ENCODE results near the gene MAPK1. TPM values are rescaled to one million over a fixed set of nuclear protein-coding genes. Genes with fewer than 3 reads are reported as not detected.
"Not testable (repeated sequence)": the region's sequence is repeated elsewhere in the genome, so short reads cannot be mapped to it uniquely, and the experiment has no call there.

MAPK1 gene
- total RNA-seq, 1 experiment from 2014 or later, result 90.3 TPM

- H3K4me1 Mint-ChIP-seq, result no peaks in the 10 kb centered on the region
- Histone ChIP-seq H2BK120ac (ENCODE audit: low read depth, low read length, poor library complexity, severe bottlenecking) (no peak overlapping the region), H4K20me1 (ENCODE audit: control insufficient read depth, insufficient read depth, insufficient read length) (no peaks in the 10 kb centered on the region), H4K8ac (replicated peaks; ENCODE audit: insufficient read length, low read depth, low read length) (no peak overlapping the region), H3K4ac (ENCODE audit: low read depth, low read length) (no peak overlapping the region), H2BK12ac (ENCODE audit: insufficient read length, low read depth, low read length) (no peak overlapping the region), H3T11ph (ENCODE audit: low read length) (no peak overlapping the region), H3K79me2 (ENCODE audit: insufficient read depth, low read length) (no peaks in the 10 kb centered on the region), H2AK5ac (ENCODE audit: insufficient read length, low read length) (no peak overlapping the region), H3K9ac (ENCODE audit: extremely low read depth, insufficient read length, low read length) (no peak overlapping the region), H3K14ac (ENCODE audit: insufficient read depth, low read length) (no peak overlapping the region), H4K5ac (ENCODE audit: insufficient read length, low read depth, low read length) (no peak overlapping the region), H3K23me2 (ENCODE audit: insufficient read length, low read depth, low read length, poor library complexity, severe bottlenecking) (no peaks in the 10 kb centered on the region), H2BK20ac (ENCODE audit: low read depth, low read length, poor library complexity, severe bottlenecking) (no peak overlapping the region), H3K9me3 (ENCODE audit: control insufficient read depth, low read depth, low read length) (no peaks in the 10 kb centered on the region), H3K4me1 (ENCODE audit: insufficient read depth, low read length) (no peaks in the 10 kb centered on the region), H2AFZ (ENCODE audit: low read length) (no peak overlapping the region), H3K56ac (ENCODE audit: insufficient read length, low read depth, low read length) (no peak overlapping the region), H3K4me2 (ENCODE audit: insufficient read depth, insufficient read length, low read length) (no peak overlapping the region), H3K27ac (ENCODE audit: insufficient read length, low read depth, low read length) (no peak overlapping the region), H3K23ac (ENCODE audit: insufficient read length, low read depth, low read length) (no peak overlapping the region), H3K27me3 (ENCODE audit: insufficient read depth, low read length) (no peaks in the 10 kb centered on the region), H2BK5ac (ENCODE audit: insufficient read length, low read length) (no peak overlapping the region), H4K91ac (ENCODE audit: insufficient read length, low read depth, low read length) (no peak overlapping the region), H2BK15ac (ENCODE audit: low read depth, low read length) (no peak overlapping the region), H3K79me1 (ENCODE audit: insufficient read depth, low read depth, low read length, poor library complexity, severe bottlenecking) (no peaks in the 10 kb centered on the region), H3K18ac (ENCODE audit: insufficient read length, low read depth, low read length) (no peak overlapping the region)
- H3K36me3 Mint-ChIP-seq (ENCODE audit: insufficient read depth in 1 of 3, low read depth in 3 of 3), result peaks cover 20 to 58% (median 53%) of the 10 kb centered on the region in 3 experiments; a peak in 6 of 7 replicates
- no peak overlapping the region for H3K4me3 Mint-ChIP-seq
- WGBS (ENCODE audit: extremely low coverage, insufficient read length, low lambda C conversion rate), result no CpG with 5 or more reads among the region's 3 CpGs
- no peak for DNase-seq
- H3K27ac Mint-ChIP-seq, result no peak overlapping the region; a peak in 1 of 7 replicates
- no peaks in the 10 kb centered on the region for H3K9me3 Mint-ChIP-seq
- TF ChIP-seq, protein P1, sequence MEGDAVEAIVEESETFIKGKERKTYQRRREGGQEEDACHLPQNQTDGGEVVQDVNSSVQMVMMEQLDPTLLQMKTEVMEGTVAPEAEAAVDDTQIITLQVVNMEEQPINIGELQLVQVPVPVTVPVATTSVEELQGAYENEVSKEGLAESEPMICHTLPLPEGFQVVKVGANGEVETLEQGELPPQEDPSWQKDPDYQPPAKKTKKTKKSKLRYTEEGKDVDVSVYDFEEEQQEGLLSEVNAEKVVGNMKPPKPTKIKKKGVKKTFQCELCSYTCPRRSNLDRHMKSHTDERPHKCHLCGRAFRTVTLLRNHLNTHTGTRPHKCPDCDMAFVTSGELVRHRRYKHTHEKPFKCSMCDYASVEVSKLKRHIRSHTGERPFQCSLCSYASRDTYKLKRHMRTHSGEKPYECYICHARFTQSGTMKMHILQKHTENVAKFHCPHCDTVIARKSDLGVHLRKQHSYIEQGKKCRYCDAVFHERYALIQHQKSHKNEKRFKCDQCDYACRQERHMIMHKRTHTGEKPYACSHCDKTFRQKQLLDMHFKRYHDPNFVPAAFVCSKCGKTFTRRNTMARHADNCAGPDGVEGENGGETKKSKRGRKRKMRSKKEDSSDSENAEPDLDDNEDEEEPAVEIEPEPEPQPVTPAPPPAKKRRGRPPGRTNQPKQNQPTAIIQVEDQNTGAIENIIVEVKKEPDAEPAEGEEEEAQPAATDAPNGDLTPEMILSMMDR (conservative IDR thresholded peaks at IDR 0.05), result no peak
- H3K27me3 Mint-ChIP-seq (ENCODE audit: low read depth), result no peaks in the 10 kb centered on the region
Measured at GRCh38 chr22:21796231-21796630, 71.2 kb downstream of the MAPK1 start.

- not testable (repeated sequence) for H2BK20ac ChIP-seq (ENCODE audit: low read depth, low read length, poor library complexity, severe bottlenecking); H3K79me1 ChIP-seq (ENCODE audit: insufficient read depth, low read depth, low read length, poor library complexity, severe bottlenecking); H3K4me1 Mint-ChIP-seq; H3K23ac ChIP-seq (ENCODE audit: insufficient read length, low read depth, low read length); H3K27ac ChIP-seq (ENCODE audit: insufficient read length, low read depth, low read length); H2BK15ac ChIP-seq (ENCODE audit: low read depth, low read length); H3K18ac ChIP-seq (ENCODE audit: insufficient read length, low read depth, low read length); H3K79me2 ChIP-seq (ENCODE audit: insufficient read depth, low read length); H2BK120ac ChIP-seq (ENCODE audit: low read depth, low read length, poor library complexity, severe bottlenecking); H3K9ac ChIP-seq (ENCODE audit: extremely low read depth, insufficient read length, low read length); H3K4me2 ChIP-seq (ENCODE audit: insufficient read depth, insufficient read length, low read length); H3T11ph ChIP-seq (ENCODE audit: low read length); H4K5ac ChIP-seq (ENCODE audit: insufficient read length, low read depth, low read length); H3K27ac Mint-ChIP-seq; H2AFZ ChIP-seq (ENCODE audit: low read length); H3K27me3 Mint-ChIP-seq (ENCODE audit: low read depth); H2BK12ac ChIP-seq (ENCODE audit: insufficient read length, low read depth, low read length); H4K20me1 ChIP-seq (ENCODE audit: control insufficient read depth, insufficient read depth, insufficient read length); H3K27me3 ChIP-seq (ENCODE audit: insufficient read depth, low read length); H3K9me3 ChIP-seq (ENCODE audit: control insufficient read depth, low read depth, low read length); H2AK5ac ChIP-seq (ENCODE audit: insufficient read length, low read length); H3K56ac ChIP-seq (ENCODE audit: insufficient read length, low read depth, low read length); H3K4me3 Mint-ChIP-seq; H3K4me1 ChIP-seq (ENCODE audit: insufficient read depth, low read length); H3K9me3 Mint-ChIP-seq; H2BK5ac ChIP-seq (ENCODE audit: insufficient read length, low read length); H3K4ac ChIP-seq (ENCODE audit: low read depth, low read length); H4K91ac ChIP-seq (ENCODE audit: insufficient read length, low read depth, low read length); H3K23me2 ChIP-seq (ENCODE audit: insufficient read length, low read depth, low read length, poor library complexity, severe bottlenecking); H4K8ac ChIP-seq (replicated peaks; ENCODE audit: insufficient read length, low read depth, low read length); DNase-seq; H3K14ac ChIP-seq (ENCODE audit: insufficient read depth, low read length)
- no CpG with 5 or more reads among the region's 10 CpGs for WGBS (ENCODE audit: extremely low coverage, insufficient read length, low lambda C conversion rate)
- H3K36me3 Mint-ChIP-seq (ENCODE audit: insufficient read depth in 1 of 3, low read depth in 3 of 3), result peaks cover 11 to 38% (median 37%) of the 10 kb centered on the region in 3 experiments; a peak in 6 of 7 replicates
Measured at GRCh38 chr22:21793716-21794115, 73.7 kb downstream of the MAPK1 start.

Data from H9 (cell line).